T-helper 17 cell (primary cell): Measurements from ENCODE around the gene ATAD2B. TPM values are rescaled to one million over a fixed set of nuclear protein-coding genes. Genes with fewer than 3 reads are reported as not detected.

ENCODE experiments used
- ATAC-seq: fragments of 150-1000 bp; cut with Tn5 transposase; 2 replicates; pipeline ENCODE4 v1.10.0; 2021; ENCODE audit warnings: mild to moderate bottlenecking, moderate library complexity
- DNase-seq, 3 donors: peaks; one replicate each; pipeline versions ENCODE4 v3.0.0 to v3.0.0-alpha.2; 2020 to 2021
- H3K9me3 ChIP-seq: one replicate; pipeline ENCODE4 v1.7.0; 2013; ENCODE audit warnings: low read length, mild to moderate bottlenecking; ENCODE audit not compliant: control insufficient read depth, poor library complexity, severe bottlenecking
- H3K27ac Mint-ChIP-seq: one replicate; pipeline ENCODE4 v1.8.0; 2022; ENCODE audit warnings: mild to moderate bottlenecking, moderate library complexity, mixed read lengths
- H3K27me3 Mint-ChIP-seq: one replicate; pipeline ENCODE4 v1.8.0; 2022; ENCODE audit warnings: mixed read lengths
- H3K36me3 Mint-ChIP-seq: one replicate; pipeline ENCODE4 v1.8.0; 2022; ENCODE audit warnings: low read depth, mixed read lengths
- H3K4me1 Mint-ChIP-seq: one replicate; pipeline ENCODE4 v1.8.0; 2022; ENCODE audit warnings: mild to moderate bottlenecking, mixed read lengths
- H3K4me3 Mint-ChIP-seq: one replicate; pipeline ENCODE4 v1.8.0; 2022; ENCODE audit warnings: mild to moderate bottlenecking, moderate library complexity, mixed read lengths
- total RNA-seq, 4 donors: library from RNA in 2 of 4; stranded (reverse) in 2 of 4; gene quantifications; one replicate each; pipeline ENCODE4 v1.2.3 and lab custom pipeline; 2022 to 2026

ATAD2B gene
- total RNA-seq, 2 donors from 2014 or later, result 48.3 to 52.3 TPM

DNA sequence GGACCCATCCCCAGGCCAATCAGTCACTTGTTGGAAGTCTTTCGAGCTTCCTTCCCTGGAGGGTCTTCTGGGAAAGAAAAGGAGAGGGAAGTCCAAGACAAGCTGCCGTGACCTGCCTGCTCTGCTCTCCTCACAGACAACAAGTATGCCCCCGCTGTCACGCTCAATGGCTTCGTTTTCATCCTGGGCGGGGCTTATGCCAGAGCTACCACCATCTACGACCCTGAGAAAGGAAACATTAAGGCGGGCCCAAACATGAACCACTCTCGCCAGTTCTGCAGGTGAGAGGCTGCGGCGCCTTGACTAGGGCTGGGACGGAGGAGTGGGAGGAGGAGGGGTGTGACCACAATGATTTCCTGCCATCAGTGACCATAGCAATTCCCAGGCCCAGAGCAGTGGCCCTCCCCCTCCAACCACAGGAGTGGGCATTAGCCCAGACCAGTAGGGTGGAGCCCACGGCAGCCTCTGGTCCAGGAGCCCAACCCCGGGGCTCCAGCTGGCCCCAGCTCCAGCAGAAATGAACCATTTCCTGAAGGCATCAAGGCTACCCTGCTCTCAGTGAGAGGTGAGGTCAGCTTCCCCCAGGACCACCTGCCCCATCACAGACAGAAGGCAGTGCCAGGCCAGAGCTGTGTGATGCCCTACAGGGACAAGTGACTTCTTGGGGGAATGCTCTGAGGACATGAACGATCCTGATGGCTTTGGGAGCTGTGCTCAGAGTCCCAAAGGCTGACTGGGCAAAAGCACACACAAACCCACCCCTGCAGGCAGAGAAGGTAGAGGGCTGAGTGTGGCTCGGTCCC, 223.1 kb downstream of the ATAD2B start:
- Mint-ChIP-seq H3K4me1 (peaks cover 2% of the 10 kb centered on the region), H3K27me3 (no peaks in the 10 kb centered on the region), H3K36me3 (peaks cover 8% of the 10 kb centered on the region), H3K4me3 (no peak overlapping the region), H3K27ac (no peak overlapping the region)
- ATAC-seq (no peak), DNase-seq (no peak)
- H3K9me3 ChIP-seq, result no peaks in the 10 kb centered on the region

DNA sequence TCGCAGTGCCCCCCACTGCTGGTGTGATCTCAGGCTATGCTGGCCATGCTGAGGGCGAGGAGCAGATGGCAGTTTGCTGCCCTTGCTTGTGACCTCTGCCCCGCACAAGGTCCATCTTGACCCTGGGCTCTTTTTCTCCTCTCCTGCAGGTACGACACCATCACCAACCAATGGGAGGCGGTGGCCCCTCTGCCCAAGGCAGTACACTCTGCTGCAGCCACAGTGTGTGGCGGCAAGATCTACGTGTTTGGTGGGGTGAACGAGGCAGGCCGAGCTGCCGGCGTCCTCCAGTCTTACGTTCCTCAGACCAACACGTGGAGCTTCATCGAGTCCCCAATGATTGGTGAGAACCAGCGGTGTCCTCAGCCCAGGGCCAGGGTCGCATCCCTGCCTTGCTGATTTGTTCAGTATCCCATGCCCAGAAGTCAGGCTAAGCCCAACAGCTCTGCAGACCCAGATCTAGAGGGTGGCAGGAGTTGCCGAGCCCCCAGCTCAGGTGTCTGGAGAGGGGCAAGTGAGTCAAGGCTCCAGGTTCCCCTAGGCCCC, 223.8 kb downstream of the ATAD2B start:
- H3K9me3 ChIP-seq, result no peaks in the 10 kb centered on the region
- no peak overlapping the region for H3K27ac Mint-ChIP-seq
- no peaks in the 10 kb centered on the region for H3K27me3 Mint-ChIP-seq
- peaks cover 2% of the 10 kb centered on the region for H3K4me1 Mint-ChIP-seq
- no peak for DNase-seq
- no peak for ATAC-seq
- no peak overlapping the region for H3K4me3 Mint-ChIP-seq
- H3K36me3 Mint-ChIP-seq, result peaks cover 8% of the 10 kb centered on the region

DNA sequence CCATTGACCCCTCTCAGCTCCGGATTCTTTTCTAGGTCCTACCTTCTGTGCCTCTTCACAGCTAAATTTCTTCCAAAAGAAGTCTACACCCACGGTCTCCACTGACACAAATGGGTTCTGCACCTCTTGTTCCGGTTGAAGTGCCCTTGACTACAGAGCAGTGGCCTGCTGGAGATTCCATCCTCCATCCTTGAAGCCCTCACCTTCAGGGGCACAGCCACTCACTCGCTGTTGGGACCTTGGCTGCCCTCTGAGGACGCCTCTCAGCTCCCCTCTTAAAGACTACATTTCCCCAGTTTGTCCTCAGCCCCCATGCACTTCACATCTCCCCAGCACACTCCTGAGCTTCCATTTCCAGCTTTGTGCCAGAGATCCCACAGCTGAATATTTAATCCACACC, 226.3 kb downstream of the ATAD2B start:
- H3K4me1 Mint-ChIP-seq, result peaks cover 2% of the 10 kb centered on the region
- no peak for ATAC-seq
- H3K27me3 Mint-ChIP-seq, result no peaks in the 10 kb centered on the region
- H3K9me3 ChIP-seq, result no peaks in the 10 kb centered on the region
- H3K27ac Mint-ChIP-seq, result no peak overlapping the region
- peaks cover 7% of the 10 kb centered on the region for H3K36me3 Mint-ChIP-seq
- H3K4me3 Mint-ChIP-seq, result no peak overlapping the region
- DNase-seq, result no peak

DNA sequence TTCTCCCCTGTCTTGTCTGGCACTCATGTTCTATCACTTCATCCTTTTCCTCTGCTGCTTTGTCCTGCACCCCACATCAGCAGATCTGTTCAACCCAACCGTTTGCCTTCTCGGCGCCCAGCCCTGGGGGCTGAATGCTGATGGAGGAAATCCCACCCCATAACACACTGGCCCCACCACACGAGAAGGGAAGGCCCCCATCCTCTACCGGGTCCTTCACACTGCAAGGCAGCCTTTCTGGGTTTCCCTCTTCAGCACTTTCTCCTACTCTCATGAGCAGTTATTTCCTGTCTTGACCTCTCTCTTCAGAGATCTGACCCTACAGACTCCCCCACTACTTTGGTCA, 227.4 kb downstream of the ATAD2B start:
- no peak for DNase-seq
- no peak for ATAC-seq
- Mint-ChIP-seq H3K27me3 (no peaks in the 10 kb centered on the region), H3K36me3 (peaks cover 3% of the 10 kb centered on the region), H3K4me1 (peaks cover 2% of the 10 kb centered on the region), H3K27ac (no peak overlapping the region), H3K4me3 (no peak overlapping the region)
- H3K9me3 ChIP-seq, result no peaks in the 10 kb centered on the region

DNA sequence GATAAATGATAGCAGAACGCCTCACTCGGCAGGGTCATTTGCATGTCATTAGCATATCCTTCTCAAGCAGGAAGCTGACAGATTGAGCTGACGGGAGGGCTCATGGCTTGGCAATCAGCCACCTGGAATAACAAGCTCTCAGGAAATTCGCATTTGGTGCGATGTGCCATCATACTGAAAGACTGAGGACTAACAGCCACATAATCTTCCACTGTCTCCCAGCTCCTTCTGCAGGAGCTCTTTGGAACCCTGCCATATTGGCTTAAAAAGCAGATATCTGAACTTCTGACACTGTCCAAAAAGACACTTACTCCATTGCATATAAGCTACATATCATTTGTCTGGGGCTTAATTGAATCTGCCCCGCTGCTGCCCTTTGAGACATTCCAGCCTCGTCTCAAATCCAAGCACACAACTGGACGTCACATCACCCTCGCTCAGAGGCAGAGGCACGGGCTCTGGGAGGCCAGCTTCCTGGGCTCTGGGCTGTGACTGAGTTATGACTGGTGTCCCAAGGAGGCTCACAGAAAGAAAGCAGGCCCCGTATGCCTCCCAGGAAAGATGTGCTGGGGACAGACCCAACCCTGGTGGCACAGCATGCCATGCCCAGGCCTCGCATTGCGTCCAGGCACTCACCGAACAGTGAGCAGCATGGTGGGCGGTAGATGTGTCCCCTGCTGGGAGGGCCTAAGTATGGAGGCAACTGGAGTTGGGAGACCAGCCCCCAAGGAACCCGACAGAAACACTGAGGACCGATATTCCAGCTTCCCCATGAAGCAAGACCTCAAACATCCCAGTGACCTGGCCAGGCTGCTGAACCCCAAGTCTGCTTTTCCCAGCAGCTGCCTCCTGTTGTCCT, 228.0 kb downstream of the ATAD2B start:
- Mint-ChIP-seq H3K27ac (peak overlapping the region; percentile 79), H3K36me3 (peaks cover 3% of the 10 kb centered on the region), H3K4me1 (peaks cover 2% of the 10 kb centered on the region), H3K4me3 (no peak overlapping the region), H3K27me3 (no peaks in the 10 kb centered on the region)
- no peak for DNase-seq
- H3K9me3 ChIP-seq, result no peaks in the 10 kb centered on the region
- no peak for ATAC-seq

Other genes with a start within 250 kb of the ATAD2B start
- 10 to 100 TPM; 12.0 to 13.9 TPM for gene UBXN2A, start 13.3 kb upstream of the ATAD2B start, total RNA-seq
- gene MFSD2B, start 83.0 kb upstream of the ATAD2B start, total RNA-seq, result 1 to 10 TPM in 1 of 2 donors, under 1 TPM in 1; 0.27 to 4.9 TPM
- gene WDCP, start 120.3 kb upstream of the ATAD2B start, total RNA-seq, result 1 to 10 TPM; 3.4 to 3.7 TPM
- 1 to 10 TPM in 1 of 2 donors, under 1 TPM in 1; 0.27 to 2.6 TPM for gene FKBP1B, start 122.6 kb upstream of the ATAD2B start, total RNA-seq
- 10 to 100 TPM; 48.8 to 51.5 TPM for gene SF3B6, start 149.2 kb upstream of the ATAD2B start, total RNA-seq
- gene TP53I3, start 157.7 kb upstream of the ATAD2B start, total RNA-seq, result under 1 TPM; 0.17 to 0.34 TPM
- gene PFN4, start 196.2 kb upstream of the ATAD2B start, total RNA-seq, result not detected
- gene FAM228B, start 196.3 kb upstream of the ATAD2B start, total RNA-seq, result 10 to 100 TPM; 10.7 to 16.2 TPM
- gene FAM228A, start 247.9 kb upstream of the ATAD2B start, total RNA-seq, result under 1 TPM; 0.17 to 0.52 TPM